DMS79 (cell line): ENCODE results near the gene DDR1.
"Not testable (repeated sequence)": the region's sequence is repeated elsewhere in the genome, so short reads cannot be mapped to it uniquely, and the experiment has no call there.

Experiments
- DNase-seq: peaks from one replicate; lab custom pipeline; 2025; lab: John Stamatoyannopoulos, UW

DDR1 gene

GRCh38 chr6:30917487-30917886 is 33.2 kb downstream of the DDR1 start:
- DNase-seq, result no peak

GRCh38 chr6:30918670-30919069 is 34.4 kb downstream of the DDR1 start:
- no peak for DNase-seq

- no peak for DNase-seq
Measured at GRCh38 chr6:30922447-30922852, 38.1 kb downstream of the DDR1 start.

- not testable (repeated sequence) for DNase-seq
Measured at GRCh38 chr6:30924040-30924627, 39.8 kb downstream of the DDR1 start.

GRCh38 chr6:30926644-30927043 is 42.3 kb downstream of the DDR1 start:
- no peak for DNase-seq

GRCh38 chr6:30927080-30927479 is 42.8 kb downstream of the DDR1 start:
- not testable (repeated sequence) for DNase-seq

GRCh38 chr6:30928677-30929076 is 44.4 kb downstream of the DDR1 start:
- DNase-seq, result no peak

GRCh38 chr6:30930506-30930905 is 46.2 kb downstream of the DDR1 start:
- DNase-seq, result no peak

GRCh38 chr6:30931272-30931671 is 47.0 kb downstream of the DDR1 start:
- DNase-seq, result no peak

- DNase-seq, result no peak
Measured at GRCh38 chr6:30931969-30932645, 47.8 kb downstream of the DDR1 start, which contains the start of gene SFTA2. SFTA2 (minus strand) TSS chr6:30932170; CDS start chr6:30932096, 74 bp downstream.

GRCh38 chr6:30932665-30933365 is 48.5 kb downstream of the DDR1 start:
- no peak for DNase-seq

- DNase-seq, result no peak
Measured at GRCh38 chr6:30935018-30935417, 50.7 kb downstream of the DDR1 start.

GRCh38 chr6:30937265-30937664 is 52.9 kb downstream of the DDR1 start:
- DNase-seq, result no peak

- no peak for DNase-seq
Measured at GRCh38 chr6:30938730-30939129, 54.4 kb downstream of the DDR1 start.

- no peak for DNase-seq
Measured at GRCh38 chr6:30939473-30939872, 55.2 kb downstream of the DDR1 start.

- no peak for DNase-seq
Measured at GRCh38 chr6:30940361-30940986, 56.2 kb downstream of the DDR1 start, which contains the start of gene MUCL3. MUCL3 (plus strand) TSS chr6:30940973; CDS start chr6:30941000, 27 bp downstream.

- no peak for DNase-seq
Measured at GRCh38 chr6:30942338-30943060, 58.2 kb downstream of the DDR1 start.

- no peak for DNase-seq
Measured at GRCh38 chr6:30944051-30944450, 59.7 kb downstream of the DDR1 start.

GRCh38 chr6:30945281-30945680 is 61.0 kb downstream of the DDR1 start:
- no peak for DNase-seq

- no peak for DNase-seq
Measured at GRCh38 chr6:30947231-30947630, 62.9 kb downstream of the DDR1 start.

GRCh38 chr6:30948811-30949210 is 64.5 kb downstream of the DDR1 start:
- DNase-seq, result no peak
